Measurements from ENCODE around the gene AS3MT. TPM values are rescaled to one million over a fixed set of nuclear protein-coding genes. Genes with fewer than 3 reads are reported as not detected.

AS3MT gene
- total and polyA plus RNA-seq, 2 of the 8 experiments (the other 6 are each of a cell fraction or from before 2014, with no cell fraction given): 5.8 to 10.3 TPM

- no peak for TF ChIP-seq CHD7 (IDR thresholded peaks at IDR 0.05; ENCODE audit: insufficient replicate concordance, low read length)
- TF ChIP-seq CTBP2 (IDR thresholded peaks at IDR 0.05; ENCODE audit: borderline replicate concordance, insufficient read depth, insufficient read length, low read length): no peak
These were observed 25.4 kb downstream of the AS3MT start (continued) for GRCh38 chr10:102894466-102895213.

All from H1 (cell line).